Pancreas (tissue), 10 donors: Measurements from ENCODE around the gene CCDC170. TPM values are rescaled to one million over a fixed set of nuclear protein-coding genes. Genes with fewer than 3 reads are reported as not detected.
A peak's percentile ranks its signal among the peaks of the same experiment; 100 is the strongest.

Experiments
- ATAC-seq, 4 donors: fragments of 200-7000 bp; cut with Tn5 transposase; one replicate each; pipeline versions ENCODE4 v1.8.0 to v1.9.1; 2020; ENCODE audit warnings: mild to moderate bottlenecking in 4 of 4, moderate library complexity in 4 of 4
- DNase-seq, 6 donors: peaks; one replicate each; pipeline ENCODE4 v3.0.0-alpha.2; 2020
- FAIRE-seq: peaks from 2 replicates; lab custom pipeline; 2012; peaks lifted over from hg19 to GRCh38; lab: Jason Lieb, UNC
- H3K27ac ChIP-seq, 4 donors: fragments of 200-600 bp; sonication (generic); 1 replicate in 3 of 4; 2 replicates in 1 of 4; pipeline versions ENCODE4 v1.5.0 to v1.8.0; 2020
- H3K27me3 ChIP-seq, 4 donors: fragments of 200-600 bp; one replicate each; pipeline ENCODE4 v1.8.0; 2021
- H3K36me3 ChIP-seq, 3 donors: fragments of 200-600 bp; sonication (generic) in 1 of 3; one replicate each; pipeline versions ENCODE4 v1.5.0 to v1.8.0; 2020 to 2021
- H3K4me1 ChIP-seq, 3 donors: fragments of 200-600 bp; one replicate each; pipeline ENCODE4 v1.8.0; 2021
- H3K4me3 ChIP-seq, 4 donors: fragments of 200-600 bp; sonication (generic) in 2 of 4; one replicate each; pipeline versions ENCODE4 v1.5.0 to v1.8.0; 2020 to 2021
- H3K9me3 ChIP-seq, 4 donors: fragments of 200-600 bp; one replicate each; pipeline ENCODE4 v1.8.0; 2021
- WGBS, 2 donors: extraction: QIAGEN DNeasy Blood & Tissue Kit; methylation state at CpG; one replicate each; pipeline ENCODE4 v1.1.7; 2013; 5-methylcytosine and 5-hydroxymethylcytosine counted together
- intact Hi-C, 3 donors: fragments of 100-400 bp; cut with DNase I; formaldehyde crosslinking; loops; one replicate each; pipeline versions ENCODE4 v1.11.1 to v1.14.2; 2022
- polyA plus RNA-seq, 2 donors: library from polyadenylated mRNA; stranded (reverse); fragments of 200-250 nt; gene quantifications; one replicate each; pipeline ENCODE4 v1.2.3, GENCODE V29; 2013
- total RNA-seq, 6 donors: library from RNA; stranded (reverse); fragmentation: NEBNext Ultra II Directional in 4 of 6; extraction: Animal tissue kit (Norgen Biotek cat#: 25700) in 4 of 6; gene quantifications; one replicate each; pipeline versions ENCODE4 v1.2.1 to v1.2.4, GENCODE V29; 2021 to 2023
- TF ChIP-seq, protein P1 (sequence below), 4 donors: fragments of 200-600 bp; sonication (generic) in 3 of 4; IDR thresholded peaks; one replicate each; pipeline versions ENCODE4 v1.5.0 to v1.8.0; 2021; ENCODE audit warnings: antibody characterized with exemption in 4 of 4
- donor health status: healthy with polysubstance abuse.
- donor health status: DM: no; HTN: no; CAD: no; lungs with moderate emphysema.
- donor health status: DM: no; HTN: no; CAD: no.
- donor health status: control.
- donor health status: control.
- donor health status: Bipolar disorder and iron deficiency.
- donor health status: DM: yes; HTN: yes; CAD: no.
- donor health status: DM: no; HTN: no; CAD: no.
- donor health status: DM: no; HTN: no; CAD: no.
- donor health status: DM: yes; HTN: yes; CAD: no.

Gene CCDC170
- total and polyA plus RNA-seq, 8 donors: 0.03 to 0.81 (median 0.40) TPM; not detected in 1

GRCh38 chr6:151499551-151499950 is 5.7 kb downstream of the CCDC170 start:
- H3K4me1 ChIP-seq: peaks cover 0 to 12% (median 7%) of the 10 kb centered on the region in 3 donors
- TF ChIP-seq, protein P1, sequence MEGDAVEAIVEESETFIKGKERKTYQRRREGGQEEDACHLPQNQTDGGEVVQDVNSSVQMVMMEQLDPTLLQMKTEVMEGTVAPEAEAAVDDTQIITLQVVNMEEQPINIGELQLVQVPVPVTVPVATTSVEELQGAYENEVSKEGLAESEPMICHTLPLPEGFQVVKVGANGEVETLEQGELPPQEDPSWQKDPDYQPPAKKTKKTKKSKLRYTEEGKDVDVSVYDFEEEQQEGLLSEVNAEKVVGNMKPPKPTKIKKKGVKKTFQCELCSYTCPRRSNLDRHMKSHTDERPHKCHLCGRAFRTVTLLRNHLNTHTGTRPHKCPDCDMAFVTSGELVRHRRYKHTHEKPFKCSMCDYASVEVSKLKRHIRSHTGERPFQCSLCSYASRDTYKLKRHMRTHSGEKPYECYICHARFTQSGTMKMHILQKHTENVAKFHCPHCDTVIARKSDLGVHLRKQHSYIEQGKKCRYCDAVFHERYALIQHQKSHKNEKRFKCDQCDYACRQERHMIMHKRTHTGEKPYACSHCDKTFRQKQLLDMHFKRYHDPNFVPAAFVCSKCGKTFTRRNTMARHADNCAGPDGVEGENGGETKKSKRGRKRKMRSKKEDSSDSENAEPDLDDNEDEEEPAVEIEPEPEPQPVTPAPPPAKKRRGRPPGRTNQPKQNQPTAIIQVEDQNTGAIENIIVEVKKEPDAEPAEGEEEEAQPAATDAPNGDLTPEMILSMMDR (IDR thresholded peaks at IDR 0.05): no peak
- DNase-seq (no peak), FAIRE-seq (no peak), ATAC-seq (no peak)
- H3K27me3 ChIP-seq: peaks cover 0 to 4% (median 0%) of the 10 kb centered on the region in 4 donors
- no peak overlapping the region for H3K4me3 ChIP-seq
- intact Hi-C loops: no loop called here
- H3K9me3 ChIP-seq: no peaks in the 10 kb centered on the region
- 73 to 88% methylated on average over 5 of the region's 5 CpGs for WGBS, 2 donors
- H3K36me3 ChIP-seq: no peaks in the 10 kb centered on the region
- no peak overlapping the region for H3K27ac ChIP-seq

- Histone ChIP-seq H3K27ac (peak overlapping the region in 2 of 4 donors; percentile 13 to 46), H3K4me1 (peaks cover 0 to 12% (median 7%) of the 10 kb centered on the region in 3 donors), H3K4me3 (no peak overlapping the region), H3K9me3 (no peaks in the 10 kb centered on the region), H3K36me3 (no peaks in the 10 kb centered on the region), H3K27me3 (no peaks in the 10 kb centered on the region)
- ATAC-seq (peak in 3 of 4 donors; percentile 54 to 61 (median 58)), DNase-seq (no peak), FAIRE-seq (no peak)
- TF ChIP-seq, protein P1 (IDR thresholded peaks at IDR 0.05): no peak
- 37 to 43% methylated on average over 1 of the region's 1 CpG for WGBS, 2 donors
- intact Hi-C loops: no loop called here
Measured at GRCh38 chr6:151501511-151502136, 7.8 kb downstream of the CCDC170 start.

- H3K4me1 ChIP-seq: peaks cover 0 to 12% (median 7%) of the 10 kb centered on the region in 3 donors
- no peaks in the 10 kb centered on the region for H3K36me3 ChIP-seq
- intact Hi-C loops: no loop called here
- H3K4me3 ChIP-seq: no peak overlapping the region
- H3K27ac ChIP-seq: peak overlapping the region in 2 of 4 donors; percentile 13 to 46
- no peaks in the 10 kb centered on the region for H3K27me3 ChIP-seq
- H3K9me3 ChIP-seq: no peaks in the 10 kb centered on the region
- DNase-seq: no peak
- TF ChIP-seq, protein P1 (IDR thresholded peaks at IDR 0.05): no peak
- peak in 3 of 4 donors; percentile 75 to 86 (median 82) for ATAC-seq
- FAIRE-seq: peak; percentile 17
- 92 to 96% methylated on average over 4 of the region's 4 CpGs for whole genome bisulfite sequencing, 2 donors
Measured at GRCh38 chr6:151502499-151502898, 8.7 kb downstream of the CCDC170 start.

GRCh38 chr6:151506761-151507160 is 12.9 kb downstream of the CCDC170 start:
- 78 to 83% methylated on average over 2 of the region's 2 CpGs for WGBS, 2 donors
- Histone ChIP-seq H3K27ac (no peak overlapping the region), H3K27me3 (no peaks in the 10 kb centered on the region), H3K4me3 (no peak overlapping the region), H3K9me3 (no peaks in the 10 kb centered on the region), H3K4me1 (peaks cover 0 to 9% (median 7%) of the 10 kb centered on the region in 3 donors), H3K36me3 (no peaks in the 10 kb centered on the region)
- intact Hi-C loops: no loop called here
- peak in 1 of 4 donors; percentile 42 for ATAC-seq
- no peak for DNase-seq
- TF ChIP-seq, protein P1 (IDR thresholded peaks at IDR 0.05): no peak
- no peak for FAIRE-seq

- H3K27me3 ChIP-seq: no peaks in the 10 kb centered on the region
- no peaks in the 10 kb centered on the region for H3K9me3 ChIP-seq
- DNase-seq: no peak
- H3K27ac ChIP-seq: no peak overlapping the region
- 55 to 71% methylated on average over 2 of the region's 2 CpGs for WGBS, 2 donors
- TF ChIP-seq, protein P1 (IDR thresholded peaks at IDR 0.05): no peak
- no peaks in the 10 kb centered on the region for H3K36me3 ChIP-seq
- no peak overlapping the region for H3K4me3 ChIP-seq
- no peaks in the 10 kb centered on the region for H3K4me1 ChIP-seq
- FAIRE-seq: no peak
- ATAC-seq: no peak
- intact Hi-C loops: no loop called here
Measured at GRCh38 chr6:151509048-151509447, 15.2 kb downstream of the CCDC170 start.
